Activated effector memory CD4-positive, alpha-beta T cell treated with Interleukin-2 at 50 U/mL for 16 hours (primary cell): ENCODE measurements around the gene ASS1.

Experiments
- DNase-seq: peaks from one replicate; pipeline ENCODE4 v3.0.0-alpha.2; 2020

The ASS1 gene

DNA sequence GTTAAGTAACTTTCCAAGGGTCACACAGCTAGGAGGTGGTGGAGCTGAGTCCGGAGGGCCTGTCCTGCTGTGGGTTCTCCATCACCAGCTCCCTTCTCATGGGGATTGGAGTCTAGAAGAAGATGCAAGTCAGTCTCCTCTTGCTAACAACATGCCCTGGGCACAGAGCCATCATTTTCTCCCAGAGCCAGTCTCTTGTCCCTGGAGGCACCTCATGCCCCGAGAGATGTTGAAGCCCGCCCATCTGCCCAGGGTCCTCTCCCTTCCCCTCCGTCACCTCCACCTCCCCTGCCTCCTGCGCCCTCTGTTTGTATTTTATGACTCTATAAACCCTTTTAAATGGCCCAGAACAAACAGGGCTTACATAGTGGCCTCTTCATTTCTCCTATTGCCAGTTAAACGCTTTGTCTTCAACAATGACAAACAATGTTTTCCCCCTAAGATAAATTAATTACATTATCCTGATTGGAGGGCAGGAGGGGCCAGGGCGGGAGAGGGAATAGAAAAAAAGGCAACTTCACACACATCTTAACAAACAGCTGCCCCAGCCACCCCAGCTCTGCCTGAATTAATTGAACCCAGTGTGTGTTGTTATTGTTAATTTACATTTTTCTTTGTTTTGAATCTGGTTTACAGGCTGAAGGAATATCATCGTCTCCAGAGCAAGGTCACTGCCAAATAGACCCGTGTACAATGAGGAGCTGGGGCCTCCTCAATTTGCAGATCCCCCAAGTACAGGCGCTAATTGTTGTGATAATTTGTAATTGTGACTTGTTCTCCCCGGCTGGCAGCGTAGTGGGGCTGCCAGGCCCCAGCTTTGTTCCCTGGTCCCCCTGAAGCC lies 55.8 kb downstream of the ASS1 start:
- DNase-seq = no peak

DNA sequence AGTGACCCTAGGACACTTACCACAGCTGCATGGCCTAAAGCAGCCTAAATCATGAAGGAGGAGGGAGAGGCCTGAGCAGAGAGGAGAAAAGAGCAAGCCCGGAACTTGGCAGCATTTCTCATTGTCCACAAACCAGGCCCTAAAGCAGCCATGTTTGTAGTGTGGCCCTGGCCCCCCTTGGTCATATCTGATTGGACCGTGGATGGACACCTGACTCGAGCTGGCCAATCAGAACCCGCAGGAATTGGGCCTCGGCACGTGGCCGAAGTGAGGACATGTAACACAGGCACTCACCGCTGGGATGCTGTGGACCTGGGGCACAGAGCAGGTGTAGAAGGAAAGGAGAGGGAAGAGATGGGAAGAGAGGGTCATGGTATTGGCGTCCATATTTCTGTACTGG lies 56.9 kb downstream of the ASS1 start:
- no peak for DNase-seq

GRCh38 chr9:130508218-130508617 lies 63.5 kb downstream of the ASS1 start:
- DNase-seq = no peak

GRCh38 chr9:130512199-130512598 lies 67.4 kb downstream of the ASS1 start:
- no peak for DNase-seq

- DNase-seq = no peak
Measured at GRCh38 chr9:130513078-130513477, 68.3 kb downstream of the ASS1 start.

DNA sequence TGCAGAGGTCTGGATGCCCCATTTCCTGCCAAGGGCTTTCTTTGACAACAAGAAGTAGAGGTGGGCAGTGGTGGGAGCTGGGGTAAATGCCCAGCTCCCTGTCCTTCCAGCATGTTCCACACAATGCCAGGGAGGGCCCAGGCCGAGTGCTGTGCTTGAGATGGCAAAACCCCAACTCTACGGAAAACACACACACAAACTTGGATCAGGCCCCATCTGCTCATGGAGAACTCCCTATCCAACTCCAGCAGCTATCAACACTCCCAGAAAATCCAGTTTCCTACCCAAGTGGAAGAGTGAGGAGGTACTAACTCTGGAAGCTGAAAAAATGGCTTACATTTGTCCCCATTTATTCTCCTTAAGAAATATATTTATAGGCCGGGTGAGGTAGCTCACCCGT lies 73.5 kb downstream of the ASS1 start:
- no peak for DNase-seq

DNA sequence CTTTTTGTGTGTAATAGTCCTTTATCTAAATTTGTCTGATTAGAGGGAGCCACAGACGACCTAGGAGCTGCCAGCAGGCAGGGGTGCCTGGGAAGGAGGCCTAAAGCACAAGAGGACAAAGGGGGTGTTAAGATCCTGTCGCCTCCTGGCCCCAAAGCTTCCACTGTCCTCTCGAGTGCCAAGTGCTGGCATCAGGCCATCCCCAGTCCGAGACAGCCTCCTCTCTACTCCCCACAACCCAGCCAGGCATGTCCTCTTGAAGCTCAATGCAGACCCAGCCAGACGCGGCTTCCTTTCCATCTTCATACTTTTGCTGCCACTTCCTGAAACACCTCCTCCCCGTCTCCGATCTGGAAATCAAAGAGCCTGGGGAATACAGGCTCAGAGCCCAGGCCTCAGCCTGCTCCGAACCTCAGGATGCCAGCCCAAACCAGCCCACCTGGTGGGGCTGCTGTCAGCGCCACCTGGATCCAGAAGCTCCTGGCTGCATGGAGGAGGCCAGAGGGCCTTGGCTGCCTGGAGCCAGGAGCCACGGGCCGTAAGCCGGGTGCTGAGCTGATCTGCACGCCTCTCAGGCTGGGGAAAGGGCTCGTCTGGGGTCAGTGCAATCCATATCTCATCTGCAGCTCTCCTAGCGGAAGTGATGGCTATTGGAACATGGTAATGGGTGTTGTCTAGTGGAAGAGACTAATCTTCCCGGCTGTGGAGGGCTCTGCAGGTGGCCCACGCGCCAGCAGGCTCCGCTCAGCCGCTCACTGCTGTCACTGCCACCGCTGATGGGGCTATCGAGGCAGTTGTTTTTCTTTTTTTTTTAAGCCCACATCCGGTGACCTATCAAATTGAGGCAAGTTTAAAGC lies 74.4 kb downstream of the ASS1 start:
- no peak for DNase-seq

- no peak for DNase-seq
Measured at GRCh38 chr9:130519927-130520326, 75.2 kb downstream of the ASS1 start.

- DNase-seq = no peak
Measured at GRCh38 chr9:130521715-130522114, 77.0 kb downstream of the ASS1 start.

- no peak for DNase-seq
Measured at GRCh38 chr9:130522233-130522808, 77.6 kb downstream of the ASS1 start.

DNA sequence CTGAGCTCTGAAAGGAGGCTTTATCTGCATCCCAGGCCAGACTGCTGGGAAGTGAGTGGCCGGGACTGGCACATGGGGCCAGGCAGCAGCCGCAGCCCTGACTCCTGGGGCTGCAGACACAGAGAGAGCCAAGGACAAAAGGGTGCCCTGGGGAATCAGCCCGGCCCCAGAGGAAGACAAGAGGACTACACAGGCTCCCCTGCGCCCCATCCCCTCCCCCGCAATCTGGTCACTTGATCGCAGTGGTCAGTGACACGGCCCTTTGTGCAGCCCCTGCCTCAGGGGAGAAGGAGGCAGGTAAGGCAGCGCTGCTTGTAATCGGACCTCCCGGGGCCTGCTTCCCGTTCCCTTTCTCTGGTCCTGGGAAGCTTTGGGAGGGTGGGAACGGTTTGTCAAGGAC lies 79.2 kb downstream of the ASS1 start:
- no peak for DNase-seq

DNA sequence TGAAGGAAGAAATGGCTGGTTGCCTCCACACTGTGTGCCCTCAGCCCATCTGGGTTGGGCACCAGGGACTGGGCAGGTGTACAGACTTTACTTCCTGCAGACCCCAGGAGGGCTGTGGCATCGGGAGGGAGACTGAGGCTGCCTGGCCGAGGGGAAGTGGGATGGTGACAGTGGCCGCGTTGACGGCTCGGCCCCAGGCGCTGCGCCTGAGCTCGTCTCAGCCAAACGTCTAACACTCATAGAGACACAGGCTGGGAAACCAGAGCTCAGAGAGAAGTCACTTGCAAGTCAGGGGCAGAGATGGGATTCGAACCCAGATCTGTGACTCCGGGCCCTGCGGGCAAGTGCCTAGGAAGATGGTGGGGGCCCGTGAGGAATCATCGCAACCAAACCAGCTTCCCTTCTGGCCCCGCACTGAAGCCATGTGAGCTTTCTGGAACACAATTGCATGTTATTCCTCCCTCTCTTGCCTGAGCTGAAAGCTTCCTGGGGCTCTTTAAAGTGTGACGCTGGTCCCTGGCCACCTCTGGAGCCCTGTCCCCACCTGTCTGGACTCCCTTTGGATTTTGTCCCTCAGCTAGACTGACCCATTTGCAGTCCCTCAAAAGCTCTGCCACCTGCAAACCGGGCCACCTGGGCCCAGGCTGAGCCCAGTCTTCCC lies 81.6 kb downstream of the ASS1 start:
- no peak for DNase-seq

- no peak for DNase-seq
Measured at GRCh38 chr9:130526854-130527650, 82.3 kb downstream of the ASS1 start.

GRCh38 chr9:130527651-130528310 lies 83.0 kb downstream of the ASS1 start:
- no peak for DNase-seq

DNA sequence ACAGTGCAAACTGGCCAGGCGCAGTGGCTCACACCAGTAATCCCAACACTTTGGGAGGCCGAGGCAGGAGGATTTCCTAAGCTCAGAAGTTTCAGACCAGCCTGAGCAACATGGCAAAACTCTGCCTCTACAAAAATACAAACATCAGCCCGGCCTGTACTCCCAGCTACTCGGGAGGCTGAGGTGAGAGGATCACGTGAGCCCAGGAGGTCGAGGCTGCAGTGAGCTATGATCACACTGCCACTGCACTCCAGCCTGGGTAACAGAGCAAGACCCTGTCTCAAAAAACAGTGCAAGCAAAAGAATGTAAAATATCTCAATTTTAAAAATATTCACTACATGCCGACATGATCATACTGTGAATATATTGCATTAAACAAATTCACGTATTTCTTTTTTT lies 83.9 kb downstream of the ASS1 start:
- no peak for DNase-seq

DNA sequence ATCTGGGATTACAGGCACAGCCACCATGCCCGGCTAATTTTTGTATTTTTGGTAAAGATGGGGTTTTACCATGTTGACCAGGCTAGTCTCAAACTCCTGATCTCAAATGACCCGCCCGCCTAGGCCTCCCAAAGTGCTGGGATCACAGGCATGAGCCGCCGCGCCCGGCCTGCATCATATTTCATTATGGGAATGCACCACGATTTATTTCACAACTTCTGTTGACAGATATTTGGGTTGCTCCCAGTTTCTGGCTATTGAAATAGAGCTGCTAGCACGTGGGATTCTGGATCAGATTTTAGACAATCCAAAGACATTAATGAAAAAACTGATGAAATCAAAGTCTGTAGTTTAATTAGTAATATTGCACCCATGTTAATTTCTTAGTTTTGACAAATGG lies 86.2 kb downstream of the ASS1 start:
- DNase-seq = no peak

DNA sequence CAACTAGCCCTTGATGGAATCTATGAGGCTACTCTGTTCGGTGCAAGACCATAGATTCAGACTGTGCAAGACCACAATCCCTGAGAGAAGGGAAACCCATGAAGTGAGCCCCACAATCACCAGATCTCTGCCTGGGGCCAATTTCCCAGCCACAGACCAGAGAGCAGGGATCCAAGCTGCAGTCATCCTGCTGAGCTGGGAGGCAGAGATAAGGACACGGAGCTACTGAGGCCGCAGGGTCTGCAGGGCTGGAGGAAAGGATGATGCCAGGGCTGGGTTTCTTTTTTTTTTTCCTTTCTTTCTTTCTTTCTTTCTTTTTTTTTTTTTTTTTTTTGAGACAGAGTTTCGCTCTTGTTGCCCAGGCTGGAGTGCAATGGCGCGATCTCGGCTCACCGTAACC lies 86.9 kb downstream of the ASS1 start:
- DNase-seq = no peak

- no peak for DNase-seq
Measured at GRCh38 chr9:130532426-130533080, 87.8 kb downstream of the ASS1 start.

GRCh38 chr9:130535818-130536521 lies 91.2 kb downstream of the ASS1 start:
- DNase-seq = no peak

- DNase-seq = no peak
Measured at GRCh38 chr9:130536701-130537107, 91.9 kb downstream of the ASS1 start.
